NCI-H226 (cell line): ENCODE measurements around the gene C15orf39.

Experiments
- DNase-seq: peaks from one replicate; pipeline ENCODE4 v3.0.0-alpha.2; 2015

The C15orf39 gene

DNA sequence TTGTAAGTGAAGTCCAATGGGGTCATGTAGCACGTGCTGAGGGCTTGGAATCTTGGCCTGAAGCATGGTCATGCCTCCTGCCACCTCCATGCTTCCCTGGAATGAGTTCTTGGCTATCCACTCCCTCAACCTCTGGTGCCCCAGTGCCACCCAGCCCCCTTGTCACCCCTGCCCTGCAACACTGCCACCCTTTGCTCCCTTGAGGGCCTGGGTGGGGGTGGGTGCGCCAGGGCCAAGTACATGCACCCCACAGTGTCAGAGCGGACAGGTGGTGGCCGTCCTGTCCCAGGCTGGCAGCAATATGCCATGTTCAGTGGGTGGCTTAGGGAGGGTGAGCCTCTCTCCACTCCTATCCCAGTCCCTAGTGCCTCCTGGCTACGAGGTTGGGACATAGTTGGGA, 27.6 kb upstream of the C15orf39 start:
- DNase-seq, result no peak

DNA sequence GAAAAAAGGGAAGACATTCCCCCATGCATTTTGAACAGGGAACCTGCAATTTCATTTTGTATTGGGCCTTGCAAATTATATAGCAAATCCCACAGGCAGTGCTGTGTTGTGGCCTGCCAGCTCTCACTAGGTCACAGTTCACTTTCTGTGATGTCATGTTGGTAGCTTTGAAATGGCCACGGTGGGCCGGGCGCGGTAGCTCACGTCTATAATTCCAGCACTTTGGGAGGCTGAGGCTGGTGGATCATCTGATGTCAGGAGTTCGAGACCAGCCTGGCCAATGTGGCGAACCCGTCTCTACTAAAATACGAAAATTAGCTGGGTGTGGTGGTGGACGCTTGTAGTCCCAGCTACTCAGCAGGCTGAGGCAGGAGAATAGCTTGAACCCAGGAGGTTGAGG, 27.0 kb upstream of the C15orf39 start:
- no peak for DNase-seq

DNA sequence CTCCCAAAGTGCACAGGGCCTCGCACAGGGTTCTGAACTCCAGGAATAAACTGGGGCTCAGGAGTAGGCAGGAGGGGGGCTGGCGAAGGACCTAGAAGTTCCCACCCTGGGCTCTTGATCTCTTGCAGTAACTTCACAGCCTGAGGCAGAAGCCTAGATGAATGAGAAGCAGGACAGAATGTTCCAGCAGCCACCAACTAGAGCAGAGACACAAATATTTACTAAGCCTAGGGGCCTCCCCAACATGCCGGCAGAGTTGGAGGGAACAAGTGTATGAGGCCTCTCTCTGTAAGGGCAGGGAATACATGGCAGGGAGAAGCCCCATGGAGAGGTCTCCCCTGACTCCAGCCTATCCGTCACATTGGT, 25.3 kb upstream of the C15orf39 start:
- DNase-seq, result no peak

DNA sequence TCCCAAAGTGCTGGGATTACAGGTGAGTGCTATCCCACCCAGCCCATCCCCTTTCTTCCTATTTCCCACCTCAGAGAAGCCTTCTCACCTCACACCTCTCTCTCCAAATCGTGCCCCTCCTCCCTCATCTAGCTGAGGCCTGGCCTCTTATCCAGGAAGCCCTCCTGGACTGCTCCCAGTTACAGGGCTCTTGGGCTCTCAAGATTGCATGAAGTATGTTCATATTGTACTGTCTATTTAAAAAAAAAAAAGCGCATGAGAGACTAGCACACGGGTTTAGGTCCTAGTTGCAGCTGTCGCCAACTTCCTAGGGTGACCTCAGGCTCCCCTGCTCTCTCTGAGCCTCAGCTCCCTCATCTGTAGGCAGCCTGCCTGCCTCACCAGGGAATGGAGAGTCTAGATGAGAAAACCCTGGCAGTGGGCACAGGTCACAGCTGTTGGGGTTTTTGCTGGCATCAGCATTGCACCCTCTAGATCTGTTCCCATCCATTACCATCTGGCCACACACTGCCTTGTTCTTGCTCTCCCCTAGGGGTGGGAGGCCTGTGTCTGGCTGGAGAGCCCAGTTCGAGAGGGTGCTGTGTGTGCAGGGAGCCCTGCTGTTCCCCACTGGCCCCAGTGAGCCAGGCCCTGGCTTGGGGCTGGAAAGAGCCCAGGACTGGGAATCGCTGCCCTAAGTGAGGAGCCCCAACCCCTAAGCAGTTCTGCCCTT, 24.2 kb upstream of the C15orf39 start:
- DNase-seq, result no peak

DNA sequence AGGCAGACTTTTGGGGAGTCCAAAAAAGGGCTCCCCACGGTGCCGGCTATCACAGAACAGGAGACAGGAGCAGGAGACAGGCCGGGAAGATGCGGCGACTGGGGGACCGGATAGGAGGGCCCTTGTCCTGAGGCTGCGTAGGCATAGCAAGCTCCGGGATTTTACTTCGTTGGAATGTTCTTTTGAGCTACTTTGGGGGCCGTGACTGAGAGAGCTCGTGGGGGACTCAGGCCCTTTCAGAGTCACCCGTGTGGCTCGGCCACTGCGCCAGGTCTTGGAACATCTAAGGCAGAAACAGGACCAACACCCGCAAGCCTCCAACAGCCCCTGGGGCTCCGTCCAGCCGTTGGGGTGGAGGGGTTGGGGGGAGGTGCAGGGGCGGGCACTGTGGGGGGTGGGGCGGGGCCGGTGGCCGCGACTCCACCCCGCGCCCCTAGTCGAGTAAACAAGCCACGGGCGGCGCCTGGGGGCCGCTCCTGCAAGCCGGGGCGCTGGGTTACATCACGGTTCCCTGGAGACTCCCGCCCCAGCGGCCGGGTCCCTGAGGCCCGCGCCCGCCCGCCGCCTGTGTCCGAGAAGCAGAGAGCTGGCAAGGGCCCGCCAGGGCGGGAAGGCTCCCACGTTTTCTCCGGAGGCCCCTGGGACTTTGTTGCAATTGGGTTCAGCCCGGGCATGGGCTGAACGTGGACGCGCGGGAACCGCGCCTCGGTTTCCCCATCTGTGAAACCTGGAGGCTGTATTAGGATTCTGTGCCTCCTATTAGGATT, 23.3 kb upstream of the C15orf39 start:
- no peak for DNase-seq

DNA sequence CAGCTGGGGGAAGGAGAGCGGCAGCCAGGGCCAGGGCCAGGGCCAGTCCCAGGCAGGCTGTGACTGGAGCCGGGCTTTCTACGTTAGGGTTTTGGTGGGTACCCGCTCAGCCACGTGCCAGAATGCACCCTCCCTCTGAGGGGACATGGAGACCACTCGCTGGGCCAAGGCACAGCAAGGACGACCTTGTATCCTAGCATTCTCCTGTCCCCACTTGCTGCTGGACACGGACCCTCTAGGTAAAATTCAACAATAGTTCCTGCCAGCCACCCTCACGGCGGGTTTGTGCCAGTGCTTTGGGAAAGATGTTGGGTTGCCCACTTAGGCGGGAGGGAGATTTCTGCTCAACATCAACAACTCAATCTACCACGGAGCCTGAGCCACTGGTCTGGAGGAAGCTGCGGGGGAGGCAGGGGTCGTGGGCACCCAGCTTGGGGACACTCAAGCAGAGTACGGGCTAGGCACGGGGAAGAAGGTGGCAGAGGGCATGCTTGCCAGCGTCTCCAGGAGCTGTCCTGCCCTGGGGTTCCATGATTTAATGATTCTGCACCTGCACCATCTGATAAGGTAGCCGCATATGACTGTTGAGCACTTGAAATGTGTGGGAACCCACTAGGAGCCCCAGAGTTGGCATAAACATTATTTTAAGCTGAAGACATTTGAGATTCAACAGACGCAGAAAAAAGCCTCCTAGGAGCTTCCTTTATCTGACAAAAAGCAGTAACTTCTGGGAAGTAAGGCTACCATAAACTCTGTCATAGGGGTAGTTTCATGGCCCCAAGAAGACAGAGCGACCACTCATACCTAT, 22.5 kb upstream of the C15orf39 start:
- DNase-seq, result no peak

DNA sequence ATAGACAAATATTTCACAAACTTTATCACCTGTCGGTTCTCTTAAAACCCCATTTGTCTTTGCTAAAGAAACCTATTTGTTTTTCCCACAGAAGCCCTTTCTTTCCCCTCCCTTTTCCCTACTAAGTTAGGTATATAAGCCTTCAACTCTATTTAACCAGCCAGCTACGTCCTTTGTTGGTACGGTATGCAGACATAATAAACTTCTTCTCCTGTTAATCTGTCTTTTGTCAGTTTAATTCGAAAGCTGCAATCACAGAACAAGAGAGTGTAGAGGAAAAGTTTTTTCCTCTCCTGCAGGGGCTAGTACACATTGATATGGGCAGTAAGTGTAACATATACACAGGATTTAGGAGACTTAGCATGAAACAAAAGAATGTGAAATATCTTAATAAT, 21.9 kb upstream of the C15orf39 start:
- no peak for DNase-seq

DNA sequence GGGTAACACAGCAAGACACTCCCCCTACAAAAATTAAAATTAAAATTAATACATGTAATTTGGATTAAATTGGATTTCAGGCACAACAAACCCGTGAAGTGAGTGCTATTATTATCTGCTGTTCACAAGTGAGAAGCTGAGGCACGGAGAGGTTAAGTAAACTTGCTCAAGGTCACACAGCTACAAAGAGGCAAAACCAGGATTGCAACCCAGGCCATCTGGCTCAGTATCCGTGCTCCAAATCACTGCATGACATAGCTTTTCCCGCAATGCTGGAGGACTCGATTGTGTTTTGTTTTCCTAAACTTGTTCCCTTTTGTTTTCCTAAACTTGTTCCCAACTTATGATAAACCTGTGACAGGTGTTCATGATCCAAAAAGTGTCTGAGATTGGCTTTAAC, 19.9 kb upstream of the C15orf39 start:
- DNase-seq, result no peak

DNA sequence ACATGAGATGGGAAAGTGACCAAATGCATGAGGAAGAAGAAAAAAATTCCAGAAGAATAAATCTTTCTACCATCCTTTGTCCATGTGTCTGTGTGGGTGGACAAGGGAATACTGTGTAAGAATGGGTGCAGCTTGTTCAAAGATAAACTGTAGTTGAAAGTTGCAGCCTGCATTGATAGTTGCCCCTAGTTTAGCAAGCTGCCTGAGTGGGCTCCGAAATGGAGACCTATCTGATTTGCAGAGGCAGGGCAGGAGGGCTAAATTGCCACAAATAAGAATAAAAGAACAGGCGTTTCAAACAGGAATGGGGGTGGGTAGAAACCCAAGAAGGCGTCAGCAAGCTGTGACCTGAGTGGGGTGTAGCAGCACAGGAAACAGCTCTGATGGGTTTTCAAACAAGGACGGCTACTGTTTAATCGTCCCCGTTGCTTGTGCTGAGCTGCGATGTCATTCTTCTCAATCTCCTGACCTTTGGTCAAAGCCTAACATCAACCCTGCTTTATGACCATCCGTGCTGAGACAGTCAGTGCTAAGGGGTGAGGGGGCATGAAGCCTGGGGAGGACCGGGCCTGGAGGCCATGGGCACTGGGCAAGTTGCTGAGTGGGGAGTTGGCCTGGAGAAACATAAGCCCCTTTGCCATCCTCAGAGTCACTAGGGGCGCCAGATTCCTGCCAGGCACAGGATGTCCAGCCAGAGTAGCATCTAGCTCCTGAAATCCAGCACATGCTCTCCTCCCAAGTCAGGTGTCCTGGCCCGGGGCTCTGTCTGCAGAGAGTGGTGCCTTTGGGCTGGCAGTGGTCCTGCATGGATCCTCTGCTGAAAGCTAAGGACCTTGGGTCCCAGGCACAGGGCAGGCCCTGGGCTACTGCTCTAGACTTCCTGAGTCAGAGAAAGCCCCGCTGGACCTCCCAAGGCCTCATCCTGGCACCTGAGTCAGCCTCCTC, 19.2 kb upstream of the C15orf39 start:
- no peak for DNase-seq

DNA sequence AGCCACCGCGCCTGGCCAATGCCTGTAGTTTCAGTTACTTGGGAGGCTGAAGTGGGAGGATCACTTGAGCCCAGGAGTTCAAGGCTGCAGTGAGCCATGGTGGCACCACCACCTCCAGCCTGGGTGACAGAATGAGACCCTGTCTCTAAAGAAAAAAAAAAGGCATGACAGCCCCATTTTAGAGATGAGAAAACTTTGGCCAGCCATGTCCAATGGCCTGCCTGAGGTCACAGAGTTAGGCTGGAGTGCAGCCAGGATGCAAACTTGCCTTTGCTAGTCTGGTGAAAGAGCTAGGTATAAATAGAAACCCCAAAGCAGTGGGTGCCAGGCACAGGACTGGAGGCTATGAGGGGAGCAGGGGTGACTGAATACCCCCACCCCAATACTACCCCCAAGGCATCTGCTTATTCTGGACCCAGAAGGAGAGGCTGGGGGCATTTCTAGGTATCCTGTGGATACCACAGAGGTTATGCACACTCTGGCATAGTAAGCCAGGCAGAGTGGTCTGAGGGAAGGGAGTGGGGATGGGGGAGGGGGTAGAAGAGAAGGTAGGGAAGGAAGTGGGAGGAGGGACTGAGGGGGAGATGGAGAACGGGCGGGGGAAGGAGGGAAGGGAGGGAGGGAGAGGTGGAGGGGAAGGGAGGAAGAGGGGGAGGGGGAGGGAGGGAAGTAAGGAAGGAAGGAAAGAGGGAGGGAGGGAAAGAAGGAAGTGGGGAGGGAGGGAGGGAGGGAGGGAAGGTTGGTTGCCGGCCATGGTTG, 16.2 kb upstream of the C15orf39 start:
- DNase-seq, result no peak

DNA sequence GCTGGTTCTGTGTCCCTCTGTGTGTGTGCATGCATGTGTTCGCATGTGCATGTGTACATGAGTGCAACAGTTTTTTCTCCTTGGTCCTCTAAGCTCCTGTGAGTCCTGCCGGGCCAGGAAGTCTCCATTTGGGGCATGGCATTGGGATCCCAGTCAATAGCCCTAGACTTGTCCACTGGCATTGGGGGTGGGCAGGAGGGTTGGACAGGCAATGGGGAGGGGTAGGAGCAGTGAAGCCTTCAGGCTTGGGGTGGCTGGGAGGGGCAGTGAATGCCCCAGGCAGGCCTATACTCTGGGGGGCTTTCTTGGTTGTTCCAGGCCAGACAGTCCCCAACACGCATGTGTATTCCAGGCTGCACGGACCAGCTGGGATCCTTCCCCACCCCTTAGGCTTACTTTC, 15.6 kb upstream of the C15orf39 start:
- DNase-seq, result no peak

DNA sequence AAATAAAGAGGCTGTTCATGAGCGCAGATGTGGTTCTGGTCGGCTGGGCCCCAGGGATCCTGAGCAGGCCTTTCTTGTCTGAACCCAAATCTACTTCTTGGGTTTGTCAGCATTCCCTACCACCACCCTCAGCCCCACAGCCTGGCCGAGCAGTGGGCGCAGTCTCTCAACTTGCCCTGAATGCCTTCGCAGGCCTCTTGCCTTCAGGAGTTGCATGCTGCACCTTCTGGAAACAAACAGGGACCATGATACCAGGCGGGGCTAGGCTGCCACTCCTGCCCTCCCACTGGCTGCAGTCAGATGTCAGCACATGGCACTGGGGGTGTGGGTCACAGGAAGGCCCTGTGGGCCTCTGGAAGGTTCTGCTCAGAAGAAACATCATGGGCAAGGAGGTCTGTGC, 13.2 kb upstream of the C15orf39 start:
- no peak for DNase-seq

DNA sequence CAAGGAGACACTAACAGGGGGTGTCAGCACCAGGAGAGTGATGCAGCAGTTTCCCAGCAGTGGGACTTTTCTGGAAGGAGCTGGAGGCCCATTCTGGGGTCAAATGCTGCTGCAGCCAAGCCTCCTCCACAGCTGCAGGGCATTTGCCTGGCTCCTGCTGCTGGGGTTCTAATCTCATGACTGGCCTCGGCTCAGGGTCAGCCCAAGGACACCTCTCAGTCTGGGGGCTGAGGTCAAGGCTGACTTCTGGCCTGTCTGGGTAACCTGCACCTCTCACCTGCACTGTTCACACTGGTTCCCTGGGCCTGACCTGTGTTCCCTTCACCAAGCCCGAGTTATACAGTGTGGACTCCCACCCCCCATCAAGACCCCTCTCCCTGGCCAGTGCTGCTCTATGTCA, 10.4 kb upstream of the C15orf39 start:
- DNase-seq, result no peak

DNA sequence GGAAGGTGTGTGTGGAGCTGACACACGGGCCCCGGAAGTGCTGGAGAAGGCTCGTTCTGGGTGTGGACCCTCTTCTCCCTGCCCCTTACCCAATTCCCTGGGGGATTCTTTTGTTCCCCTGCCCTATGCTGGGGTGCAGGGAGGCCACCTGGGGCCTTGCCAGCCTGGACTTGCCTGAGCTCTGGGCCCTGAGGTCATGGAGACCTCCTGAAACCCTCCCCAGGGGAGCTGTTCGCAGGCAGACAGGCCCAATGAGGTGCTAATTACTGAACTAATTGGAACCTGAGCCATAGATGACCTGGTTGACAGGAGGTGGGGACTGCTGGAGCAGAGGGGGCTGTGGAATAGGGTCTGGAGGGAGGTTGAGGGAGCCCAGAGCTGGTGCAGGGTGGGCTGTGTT, 9.4 kb upstream of the C15orf39 start:
- no peak for DNase-seq

DNA sequence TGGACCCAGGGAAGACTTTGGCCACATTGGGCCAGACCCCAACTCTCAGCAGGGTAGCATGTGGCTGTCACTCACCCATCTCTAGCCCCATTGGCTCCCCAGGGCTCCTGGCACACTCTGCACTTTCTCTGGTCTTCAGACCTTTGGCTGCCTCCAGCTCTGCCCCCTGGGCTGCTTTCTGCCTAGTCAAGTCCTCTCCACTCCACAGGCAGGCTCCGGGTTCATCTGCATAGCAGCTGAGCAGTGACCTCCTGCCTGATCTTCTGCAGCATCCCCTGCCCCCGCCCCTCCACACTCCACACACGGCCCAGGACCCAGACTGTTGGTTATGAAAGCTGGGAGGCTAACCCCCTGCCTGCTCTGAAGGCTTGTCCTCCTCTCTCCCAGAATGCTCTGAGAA, 8.4 kb upstream of the C15orf39 start:
- no peak for DNase-seq

DNA sequence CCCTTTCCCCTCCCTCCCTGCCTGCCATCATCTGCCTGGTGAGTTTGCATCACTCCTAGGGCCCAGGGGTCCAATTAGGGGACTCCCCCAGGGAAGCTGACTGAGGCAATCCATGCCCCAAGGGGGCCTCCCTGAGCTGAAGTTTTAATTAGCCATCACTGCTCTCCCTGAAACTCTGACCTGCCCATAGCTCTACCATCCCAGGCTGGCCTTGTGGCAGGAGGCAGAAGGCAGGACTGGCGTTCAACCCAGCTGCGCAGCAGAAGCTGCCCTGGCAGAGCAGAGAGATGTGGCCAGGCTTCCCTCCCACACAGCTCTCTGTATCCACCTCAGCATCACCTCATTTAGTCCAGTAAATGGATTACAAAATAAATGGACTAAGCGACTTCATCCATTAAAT, 7.7 kb upstream of the C15orf39 start:
- DNase-seq, result no peak

DNA sequence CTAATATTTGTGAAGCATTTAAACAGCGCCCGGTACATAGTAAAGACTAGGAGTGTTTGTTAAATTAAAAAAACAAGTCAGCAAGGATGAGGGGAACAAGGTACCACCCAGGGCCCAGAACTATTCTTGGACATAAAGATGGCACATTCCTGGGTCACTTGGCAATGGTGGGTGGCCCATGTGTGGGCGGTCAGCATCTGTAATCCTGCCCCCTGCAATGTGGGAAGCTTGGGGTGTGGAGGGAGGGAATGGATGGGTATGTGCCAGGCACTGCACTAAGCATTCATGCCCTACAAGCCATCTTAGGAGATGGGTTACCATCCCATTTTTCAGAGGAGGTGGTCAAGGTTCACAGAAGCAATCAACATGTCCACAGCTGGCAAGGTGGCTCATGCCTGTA, 7.3 kb upstream of the C15orf39 start:
- DNase-seq, result no peak

DNA sequence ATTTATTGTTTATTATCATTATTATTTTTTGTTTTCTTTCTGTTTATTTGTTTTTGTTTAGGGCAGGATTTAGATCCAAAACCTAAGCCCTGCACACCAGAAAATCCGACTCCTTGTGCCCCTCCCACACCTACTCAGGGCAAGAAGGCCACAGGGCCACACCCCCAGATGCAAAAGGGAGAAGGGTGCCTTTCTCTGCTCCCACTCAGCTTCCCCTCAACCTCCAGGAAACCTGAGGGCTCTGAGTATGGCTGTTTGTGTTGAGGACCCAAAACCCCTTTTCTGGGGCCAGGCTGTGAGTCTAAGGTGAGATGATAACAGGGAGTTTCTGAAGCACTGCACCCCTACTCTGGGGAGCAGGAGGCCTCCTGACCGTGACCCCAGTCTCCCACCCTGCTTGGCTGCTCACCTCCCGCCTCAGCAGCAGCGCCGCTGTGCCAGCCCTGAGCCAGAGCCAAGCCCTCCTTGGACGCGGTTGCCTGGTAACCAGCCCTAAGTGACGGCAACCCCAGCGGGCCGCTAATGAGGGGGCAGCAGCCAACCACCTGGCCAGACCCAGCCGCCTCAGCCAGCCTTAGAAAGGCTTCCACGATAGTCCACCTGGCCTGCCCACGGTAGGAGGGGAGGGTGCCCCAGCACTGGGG, 6.4 kb upstream of the C15orf39 start:
- no peak for DNase-seq

DNA sequence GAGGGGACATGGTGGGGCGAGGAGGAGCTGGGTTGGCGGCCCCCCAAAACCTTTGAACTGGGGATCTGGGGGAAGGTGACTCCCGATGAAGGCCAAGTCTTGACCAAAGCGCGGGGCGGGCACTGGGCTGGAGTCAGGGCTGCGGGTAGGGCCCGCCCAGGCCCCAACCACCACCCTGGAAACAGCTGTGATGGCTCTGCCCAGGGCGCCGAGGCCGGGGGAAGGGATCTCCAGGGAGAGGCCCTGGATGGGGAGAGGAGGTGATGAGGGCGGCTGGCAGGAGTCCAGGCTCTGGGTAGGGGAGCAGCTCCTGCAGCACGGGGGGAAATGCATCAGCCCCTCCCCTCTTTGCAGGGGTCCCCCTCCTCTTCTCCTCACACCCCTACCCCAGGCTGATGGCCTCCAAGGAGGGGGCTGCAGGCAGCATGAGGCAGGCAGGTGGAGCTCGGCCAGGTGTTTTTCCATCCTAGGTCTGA, 5.9 kb upstream of the C15orf39 start:
- no peak for DNase-seq

DNA sequence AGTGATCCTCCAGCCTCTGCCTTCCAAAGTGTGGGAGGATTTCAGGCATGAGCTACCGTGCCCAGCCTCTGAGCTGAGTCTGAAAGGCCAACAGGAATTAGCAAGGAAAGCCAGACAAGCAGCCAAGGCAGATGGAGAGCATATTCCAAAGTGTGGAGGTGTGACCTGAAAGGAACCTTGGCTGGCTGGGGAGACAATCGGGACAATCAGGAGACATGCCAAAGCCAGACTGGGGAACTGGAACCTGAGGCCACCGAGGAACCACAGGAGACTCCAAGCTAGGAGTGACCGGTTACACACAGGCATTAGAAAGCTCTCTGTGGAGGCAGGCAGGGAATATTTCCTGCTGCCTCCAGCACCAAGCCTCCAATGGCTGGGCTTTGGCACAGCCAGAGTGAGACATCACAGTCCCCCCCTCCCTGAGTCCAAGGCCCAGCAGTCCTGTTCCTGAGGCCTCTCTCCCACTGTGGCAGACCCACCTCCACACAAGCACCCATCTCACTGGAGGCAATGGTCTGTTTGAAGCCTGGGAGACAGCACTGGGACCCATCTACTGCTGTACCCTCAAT, 4.5 kb upstream of the C15orf39 start:
- DNase-seq, result no peak
